Mucosa of rectum (tissue), 2 donors: ENCODE results near the gene CENPP.

Source experiments
- H3K27ac ChIP-seq, 2 donors: one replicate each; pipeline ENCODE4 v1.7.0; 2013; ENCODE audit warnings: inconsistent platforms in 2 of 2, low read depth in 2 of 2, low read length in 2 of 2
- H3K27me3 ChIP-seq, 2 donors: one replicate each; pipeline ENCODE4 v1.7.0; 2013; ENCODE audit warnings: low read length in 2 of 2; ENCODE audit not compliant: control insufficient read depth in 2 of 2, insufficient read depth in 2 of 2
- H3K36me3 ChIP-seq, 2 donors: one replicate each; pipeline ENCODE4 v1.7.0; 2013; ENCODE audit warnings: low read length in 2 of 2; ENCODE audit not compliant: control insufficient read depth in 2 of 2, insufficient read depth in 2 of 2
- H3K4me1 ChIP-seq, 2 donors: one replicate each; pipeline ENCODE4 v1.7.0; 2013; ENCODE audit warnings: low read length in 2 of 2, mild to moderate bottlenecking in 1 of 2; ENCODE audit not compliant: control insufficient read depth in 2 of 2, insufficient read depth in 2 of 2
- H3K4me3 ChIP-seq, 2 donors: one replicate each; pipeline ENCODE4 v1.7.0; 2013; ENCODE audit warnings: low read length in 2 of 2
- H3K9ac ChIP-seq, 2 donors: one replicate each; pipeline ENCODE4 v1.7.0; 2013; ENCODE audit warnings: low read length in 2 of 2, low read depth in 1 of 2, mild to moderate bottlenecking in 1 of 2
- H3K9me3 ChIP-seq, 2 donors: one replicate each; pipeline ENCODE4 v1.7.0; 2013; ENCODE audit warnings: low read length in 2 of 2; ENCODE audit not compliant: control insufficient read depth in 2 of 2
- donor health status: healthy.
- donor health status: Normal muscosa, but diverticular disease.

The CENPP gene

GRCh38 chr9:92638621-92639101 is 312.9 kb downstream of the CENPP start:
- no peaks in the 10 kb centered on the region for H3K9me3 ChIP-seq
- H3K4me1 ChIP-seq = no peaks in the 10 kb centered on the region
- H3K36me3 ChIP-seq = peaks cover 31 to 69% of the 10 kb centered on the region in 2 donors
- H3K27me3 ChIP-seq = no peaks in the 10 kb centered on the region
- no peak overlapping the region for H3K9ac ChIP-seq
- no peak overlapping the region for H3K4me3 ChIP-seq
- no peak overlapping the region for H3K27ac ChIP-seq

- Histone ChIP-seq H3K9ac (no peak overlapping the region), H3K27ac (no peak overlapping the region), H3K9me3 (no peaks in the 10 kb centered on the region), H3K4me1 (no peaks in the 10 kb centered on the region), H3K27me3 (no peaks in the 10 kb centered on the region), H3K4me3 (no peak overlapping the region), H3K36me3 (peaks cover 31 to 66% of the 10 kb centered on the region in 2 donors)
Observed at GRCh38 chr9:92639124-92639523, 313.4 kb downstream of the CENPP start.

GRCh38 chr9:92639791-92640271 is 314.1 kb downstream of the CENPP start:
- Histone ChIP-seq H3K9ac (no peak overlapping the region), H3K36me3 (peaks cover 31 to 70% of the 10 kb centered on the region in 2 donors), H3K4me3 (no peak overlapping the region), H3K4me1 (no peaks in the 10 kb centered on the region), H3K27ac (no peak overlapping the region), H3K9me3 (no peaks in the 10 kb centered on the region), H3K27me3 (no peaks in the 10 kb centered on the region)

GRCh38 chr9:92640398-92641091 is 314.8 kb downstream of the CENPP start:
- Histone ChIP-seq H3K9me3 (no peaks in the 10 kb centered on the region), H3K36me3 (peaks cover 33 to 70% of the 10 kb centered on the region in 2 donors), H3K27ac (no peak overlapping the region)

GRCh38 chr9:92641092-92641809 is 315.5 kb downstream of the CENPP start:
- Histone ChIP-seq H3K9me3 (no peaks in the 10 kb centered on the region), H3K27me3 (no peaks in the 10 kb centered on the region), H3K9ac (no peak overlapping the region), H3K4me3 (no peak overlapping the region), H3K36me3 (peaks cover 39 to 69% of the 10 kb centered on the region in 2 donors), H3K4me1 (no peaks in the 10 kb centered on the region), H3K27ac (no peak overlapping the region)

More at GRCh38 chr9:92640398-92641091, 314.8 kb downstream of the CENPP start:
- no peaks in the 10 kb centered on the region for H3K4me1 ChIP-seq
- H3K27me3 ChIP-seq = no peaks in the 10 kb centered on the region
- H3K9ac ChIP-seq = no peak overlapping the region
- H3K4me3 ChIP-seq = no peak overlapping the region

- no peak overlapping the region for H3K27ac ChIP-seq
- no peak overlapping the region for H3K4me3 ChIP-seq
- H3K27me3 ChIP-seq = no peaks in the 10 kb centered on the region
- H3K4me1 ChIP-seq = no peaks in the 10 kb centered on the region
- peaks cover 39 to 70% of the 10 kb centered on the region in 2 donors for H3K36me3 ChIP-seq
- no peaks in the 10 kb centered on the region for H3K9me3 ChIP-seq
- H3K9ac ChIP-seq = no peak overlapping the region
Observed at GRCh38 chr9:92642041-92642451, 316.3 kb downstream of the CENPP start.

- peaks cover 44 to 67% of the 10 kb centered on the region in 2 donors for H3K36me3 ChIP-seq
- no peak overlapping the region for H3K4me3 ChIP-seq
- H3K9me3 ChIP-seq = no peaks in the 10 kb centered on the region
- no peak overlapping the region for H3K27ac ChIP-seq
- no peak overlapping the region for H3K9ac ChIP-seq
- H3K27me3 ChIP-seq = no peaks in the 10 kb centered on the region
- H3K4me1 ChIP-seq = no peaks in the 10 kb centered on the region
Observed at GRCh38 chr9:92642564-92642963, 316.8 kb downstream of the CENPP start.

- Histone ChIP-seq H3K4me1 (no peaks in the 10 kb centered on the region), H3K27ac (no peak overlapping the region), H3K36me3 (peaks cover 58 to 69% of the 10 kb centered on the region in 2 donors), H3K9me3 (no peaks in the 10 kb centered on the region), H3K4me3 (no peak overlapping the region), H3K9ac (no peak overlapping the region), H3K27me3 (no peaks in the 10 kb centered on the region)
Observed at GRCh38 chr9:92644278-92644677, 318.5 kb downstream of the CENPP start.

GRCh38 chr9:92645041-92645440 is 319.3 kb downstream of the CENPP start:
- no peak overlapping the region for H3K4me3 ChIP-seq
- H3K9ac ChIP-seq = no peak overlapping the region
- H3K9me3 ChIP-seq = no peaks in the 10 kb centered on the region
- no peaks in the 10 kb centered on the region for H3K27me3 ChIP-seq
- peaks cover 61 to 69% of the 10 kb centered on the region in 2 donors for H3K36me3 ChIP-seq
- no peak overlapping the region for H3K27ac ChIP-seq
- H3K4me1 ChIP-seq = no peaks in the 10 kb centered on the region
